PC-9 (cell line): ENCODE data around the gene GRAMD1C.

Experiments used
- EZH2 ChIP-seq: fragments of 200-600 bp; sonication (generic); IDR thresholded peaks from 2 replicates; pipeline ENCODE4 v1.8.0; 2017; ENCODE audit warnings: antibody characterized with exemption, low read depth
- TF ChIP-seq, protein P1 (sequence below): fragments of 200-600 bp; sonication (generic); conservative IDR thresholded peaks from 2 replicates; pipeline ENCODE4 v1.6.1; 2017; ENCODE audit warnings: mixed run types, antibody characterized with exemption, mild to moderate bottlenecking, moderate library complexity

DNA sequence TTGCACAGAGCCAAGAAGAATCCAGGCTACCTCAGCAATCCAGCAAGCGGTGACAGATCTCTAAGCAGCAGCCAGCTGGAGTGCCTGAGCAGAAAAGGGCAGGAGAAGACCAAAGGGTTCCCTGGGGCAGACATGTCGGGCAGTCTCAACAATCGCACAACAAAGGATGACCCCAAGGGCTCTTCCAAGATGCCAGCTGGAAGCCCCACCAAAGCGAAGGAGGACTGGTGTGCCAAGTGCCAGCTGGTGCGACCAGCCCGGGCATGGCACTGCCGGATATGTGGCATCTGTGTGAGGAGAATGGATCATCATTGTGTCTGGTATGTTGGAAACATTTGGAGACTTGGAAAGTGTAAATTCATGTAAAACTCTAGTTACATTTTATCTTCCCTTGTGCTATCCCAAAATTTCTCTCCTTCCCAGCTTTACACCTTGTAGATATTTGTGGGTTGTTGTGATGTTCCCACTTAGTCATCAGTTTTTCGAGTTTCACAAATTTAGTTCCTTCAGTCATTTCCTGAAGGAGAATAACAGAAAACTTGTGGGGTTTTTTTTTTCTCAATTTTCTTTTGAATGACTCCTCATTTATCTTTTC lies 115.6 kb downstream of the GRAMD1C start:
- TF ChIP-seq, protein P1, sequence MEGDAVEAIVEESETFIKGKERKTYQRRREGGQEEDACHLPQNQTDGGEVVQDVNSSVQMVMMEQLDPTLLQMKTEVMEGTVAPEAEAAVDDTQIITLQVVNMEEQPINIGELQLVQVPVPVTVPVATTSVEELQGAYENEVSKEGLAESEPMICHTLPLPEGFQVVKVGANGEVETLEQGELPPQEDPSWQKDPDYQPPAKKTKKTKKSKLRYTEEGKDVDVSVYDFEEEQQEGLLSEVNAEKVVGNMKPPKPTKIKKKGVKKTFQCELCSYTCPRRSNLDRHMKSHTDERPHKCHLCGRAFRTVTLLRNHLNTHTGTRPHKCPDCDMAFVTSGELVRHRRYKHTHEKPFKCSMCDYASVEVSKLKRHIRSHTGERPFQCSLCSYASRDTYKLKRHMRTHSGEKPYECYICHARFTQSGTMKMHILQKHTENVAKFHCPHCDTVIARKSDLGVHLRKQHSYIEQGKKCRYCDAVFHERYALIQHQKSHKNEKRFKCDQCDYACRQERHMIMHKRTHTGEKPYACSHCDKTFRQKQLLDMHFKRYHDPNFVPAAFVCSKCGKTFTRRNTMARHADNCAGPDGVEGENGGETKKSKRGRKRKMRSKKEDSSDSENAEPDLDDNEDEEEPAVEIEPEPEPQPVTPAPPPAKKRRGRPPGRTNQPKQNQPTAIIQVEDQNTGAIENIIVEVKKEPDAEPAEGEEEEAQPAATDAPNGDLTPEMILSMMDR: no peak
- TF ChIP-seq EZH2: no peak
